ENCODE measurements around the gene PCNX1. TPM values are rescaled to one million over a fixed set of nuclear protein-coding genes. Genes with fewer than 3 reads are reported as not detected.
A peak's percentile ranks its signal among the peaks of the same experiment; 100 is the strongest.
"Not testable (repeated sequence)": the region's sequence is repeated elsewhere in the genome, so short reads cannot be mapped to it uniquely, and the experiment has no call there.

Gene PCNX1
- total and polyA plus RNA-seq, 5 donors from 2014 or later: 16.4 to 202 (median 21.1) TPM

DNA sequence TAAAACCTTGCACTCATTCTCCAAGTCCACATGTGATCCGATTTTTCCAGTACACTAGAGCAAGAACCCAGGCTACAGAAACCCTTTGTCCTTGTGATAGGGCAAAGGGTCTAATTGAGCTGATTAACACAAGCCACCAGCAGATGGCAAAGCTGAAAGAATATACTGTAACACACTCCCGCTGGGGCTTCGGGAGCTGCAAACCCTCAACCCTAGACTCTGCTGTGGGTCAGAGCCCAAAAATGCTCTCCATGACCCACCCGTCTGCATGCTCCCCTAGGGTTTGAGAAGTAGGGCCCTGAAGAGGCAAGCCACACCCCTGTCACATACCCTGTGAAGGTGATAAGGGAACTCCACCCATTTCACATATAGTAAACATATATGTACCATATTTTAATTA lies 33.6 kb upstream of the PCNX1 start:
- peak overlapping the region in 3 of 4 donors; percentile 36 to 54 (median 51) for H3K4me3 Mint-ChIP-seq
- DNase-seq: peak in 2 of 3 donors; percentile 31 to 35
- peaks cover 6 to 20% (median 11%) of the 10 kb centered on the region in 4 donors for H3K4me1 Mint-ChIP-seq

DNA sequence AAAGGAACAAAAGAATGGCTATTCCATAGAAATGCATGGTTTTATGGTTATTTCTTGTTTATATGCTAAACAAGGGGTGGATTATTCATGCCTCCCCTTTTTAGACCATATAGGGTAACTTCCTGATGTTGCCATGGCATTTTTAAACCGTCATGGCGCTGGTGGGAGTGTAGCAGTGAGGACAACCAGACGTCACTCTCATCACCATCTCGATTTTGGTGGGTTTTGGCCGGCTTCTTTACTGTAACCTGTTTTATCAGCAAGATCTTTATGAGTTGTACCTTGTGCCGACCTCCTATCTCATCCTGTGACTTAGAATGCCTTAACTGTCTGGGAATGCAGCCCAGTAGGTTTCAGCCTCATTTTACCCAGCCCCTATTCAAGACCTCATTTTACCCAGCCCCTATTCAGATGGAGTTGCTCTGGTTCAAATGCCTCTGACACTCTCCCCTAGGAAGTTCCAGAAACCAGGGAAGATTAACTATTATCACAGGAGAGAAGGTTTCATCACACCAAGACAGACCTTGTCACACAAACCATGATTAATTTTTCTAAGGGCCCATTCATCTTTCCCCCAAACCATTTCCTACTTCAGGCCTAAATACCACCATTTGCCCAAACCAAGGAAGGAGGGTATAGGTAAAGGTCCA lies 31.3 kb upstream of the PCNX1 start:
- peaks cover 13% of the 10 kb centered on the region for H3K4me1 ChIP-seq (ENCODE audit: control insufficient read depth, insufficient read depth, low read length, poor library complexity, severe bottlenecking)
- ATAC-seq (ENCODE audit: low read depth in 2 of 2); DNase-seq; H3K4me3 ChIP-seq (ENCODE audit: low read depth, low read length); H3K9me3 Mint-ChIP-seq; H3K36me3 Mint-ChIP-seq; H3K27me3 Mint-ChIP-seq; H3K27ac ChIP-seq (ENCODE audit: insufficient read depth, low read length, poor library complexity, severe bottlenecking); H3K36me3 ChIP-seq (ENCODE audit: control insufficient read depth, insufficient read depth, low read length); H3K27me3 ChIP-seq (ENCODE audit: control insufficient read depth, insufficient read depth, low read length); H3K9me3 ChIP-seq (ENCODE audit: control insufficient read depth in 2 of 2, low read length in 2 of 2); H3K4me3 Mint-ChIP-seq: not testable (repeated sequence)
- Mint-ChIP-seq H3K4me1 (peaks cover 6 to 20% (median 11%) of the 10 kb centered on the region in 4 donors), H3K27ac (peak overlapping the region in 1 of 3 donors; percentile 67)

More for the DNA sequence above, 33.6 kb upstream of the PCNX1 start:
- ATAC-seq (ENCODE audit: low read depth in 2 of 2): peak; percentile 45 to 50
- Histone ChIP-seq H3K27me3 (ENCODE audit: control insufficient read depth, insufficient read depth, low read length) (no peaks in the 10 kb centered on the region), H3K27ac (ENCODE audit: insufficient read depth, low read length, poor library complexity, severe bottlenecking) (no peak overlapping the region), H3K36me3 (ENCODE audit: control insufficient read depth, insufficient read depth, low read length) (no peaks in the 10 kb centered on the region), H3K9me3 (ENCODE audit: control insufficient read depth in 2 of 2, low read length in 2 of 2) (no peaks in the 10 kb centered on the region), H3K4me1 (ENCODE audit: control insufficient read depth, insufficient read depth, low read length, poor library complexity, severe bottlenecking) (peaks cover 13% of the 10 kb centered on the region), H3K4me3 (ENCODE audit: low read depth, low read length) (no peak overlapping the region)
- H3K27me3 Mint-ChIP-seq: no peaks in the 10 kb centered on the region
- peaks cover 5% of the 10 kb centered on the region for H3K36me3 Mint-ChIP-seq
- peak overlapping the region in 1 of 3 donors; percentile 84 for H3K27ac Mint-ChIP-seq
- H3K9me3 Mint-ChIP-seq: peaks cover 0 to 8% (median 0%) of the 10 kb centered on the region in 7 donors

DNA sequence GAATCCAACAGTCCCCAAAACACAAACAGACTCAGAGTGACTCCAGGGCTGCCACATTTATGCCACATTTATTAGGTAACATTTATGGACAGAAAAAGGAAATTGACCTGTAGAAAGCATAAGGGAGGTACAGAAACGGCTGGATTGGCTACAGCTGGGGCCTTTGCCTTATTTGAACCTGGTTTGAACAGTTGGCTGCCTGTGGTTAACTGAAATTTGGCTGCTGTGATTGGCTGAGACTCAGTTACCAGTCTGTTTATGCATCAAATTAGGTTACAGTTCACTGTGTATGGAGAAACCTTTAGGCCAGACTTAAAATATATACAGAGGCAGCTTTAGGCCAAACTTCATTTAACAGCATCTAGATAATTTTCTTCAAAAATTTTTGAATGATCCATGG lies 27.8 kb upstream of the PCNX1 start:
- DNase-seq (no peak), ATAC-seq (ENCODE audit: low read depth in 2 of 2) (no peak)
- H3K4me3 Mint-ChIP-seq: no peak overlapping the region
- no peaks in the 10 kb centered on the region for H3K27me3 ChIP-seq (ENCODE audit: control insufficient read depth, insufficient read depth, low read length)
- H3K27ac Mint-ChIP-seq: no peak overlapping the region
- peaks cover 0 to 22% (median 18%) of the 10 kb centered on the region in 4 donors for H3K4me1 Mint-ChIP-seq
- peaks cover 6% of the 10 kb centered on the region for H3K4me1 ChIP-seq (ENCODE audit: control insufficient read depth, insufficient read depth, low read length, poor library complexity, severe bottlenecking)
- no peak overlapping the region for H3K27ac ChIP-seq (ENCODE audit: insufficient read depth, low read length, poor library complexity, severe bottlenecking)
- no peak overlapping the region for H3K4me3 ChIP-seq (ENCODE audit: low read depth, low read length)
- no peaks in the 10 kb centered on the region for H3K36me3 ChIP-seq (ENCODE audit: control insufficient read depth, insufficient read depth, low read length)
- H3K9me3 ChIP-seq (ENCODE audit: control insufficient read depth in 2 of 2, low read length in 2 of 2): no peaks in the 10 kb centered on the region
- H3K27me3 Mint-ChIP-seq: no peaks in the 10 kb centered on the region
- H3K9me3 Mint-ChIP-seq: no peaks in the 10 kb centered on the region
- H3K36me3 Mint-ChIP-seq: no peaks in the 10 kb centered on the region

DNA sequence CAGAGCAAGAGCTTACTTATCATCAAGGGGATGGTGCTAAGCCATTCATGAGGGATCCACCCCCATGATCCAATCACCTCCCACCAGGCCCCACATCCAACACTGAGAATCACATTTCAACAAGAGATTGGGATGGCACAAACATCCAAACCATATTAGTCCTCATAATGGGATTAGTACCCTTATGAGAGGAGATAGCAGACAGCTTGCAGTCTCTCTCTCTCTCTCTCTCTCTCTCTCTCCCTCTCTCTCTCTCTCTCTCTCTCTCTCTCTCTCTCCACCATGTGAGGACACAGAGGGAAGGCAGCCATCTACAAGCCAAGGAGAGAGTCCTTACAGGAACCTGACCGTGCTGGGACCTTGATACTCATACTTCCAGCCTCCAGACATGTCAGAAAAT lies 26.4 kb upstream of the PCNX1 start:
- ATAC-seq (ENCODE audit: low read depth in 2 of 2); H3K4me3 ChIP-seq (ENCODE audit: low read depth, low read length); H3K27ac Mint-ChIP-seq; H3K36me3 ChIP-seq (ENCODE audit: control insufficient read depth, insufficient read depth, low read length); H3K9me3 ChIP-seq (ENCODE audit: control insufficient read depth in 2 of 2, low read length in 2 of 2); H3K27me3 Mint-ChIP-seq; DNase-seq; H3K4me3 Mint-ChIP-seq; H3K27me3 ChIP-seq (ENCODE audit: control insufficient read depth, insufficient read depth, low read length); H3K36me3 Mint-ChIP-seq; H3K27ac ChIP-seq (ENCODE audit: insufficient read depth, low read length, poor library complexity, severe bottlenecking); H3K9me3 Mint-ChIP-seq: not testable (repeated sequence)
- peaks cover 0 to 35% (median 28%) of the 10 kb centered on the region in 4 donors for H3K4me1 Mint-ChIP-seq
- peaks cover 11% of the 10 kb centered on the region for H3K4me1 ChIP-seq (ENCODE audit: control insufficient read depth, insufficient read depth, low read length, poor library complexity, severe bottlenecking)

DNA sequence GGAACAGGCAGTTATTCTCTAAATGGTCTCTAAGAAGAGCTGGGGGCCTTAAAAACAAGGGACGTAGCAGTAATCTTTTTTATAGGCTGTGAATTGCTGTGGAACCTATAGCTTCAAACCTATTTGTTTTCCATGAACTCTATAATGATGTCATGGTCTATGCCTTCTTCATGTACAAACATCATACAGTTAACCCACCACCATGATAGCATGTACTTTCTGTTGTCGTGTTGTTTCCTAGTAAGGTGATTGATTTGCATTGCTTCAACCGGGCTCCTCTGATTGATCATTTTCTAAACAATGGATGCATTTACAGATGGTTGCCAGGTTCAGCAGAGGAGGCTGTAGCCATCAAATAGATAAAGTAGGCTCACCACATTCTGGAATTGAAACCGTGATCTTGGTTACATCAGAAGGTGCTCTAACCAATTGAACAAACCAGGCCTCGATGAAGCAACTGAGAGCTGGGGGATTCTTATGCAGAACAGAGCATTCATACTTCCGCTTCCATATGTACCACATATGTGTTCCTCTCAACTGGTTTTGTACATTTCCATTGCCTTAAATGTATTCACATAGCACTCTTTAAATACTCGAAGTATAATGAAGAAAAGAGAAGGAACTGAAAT lies 25.6 kb upstream of the PCNX1 start:
- Histone ChIP-seq H3K9me3 (ENCODE audit: control insufficient read depth in 2 of 2, low read length in 2 of 2) (no peaks in the 10 kb centered on the region), H3K36me3 (ENCODE audit: control insufficient read depth, insufficient read depth, low read length) (no peaks in the 10 kb centered on the region), H3K4me3 (ENCODE audit: low read depth, low read length) (no peak overlapping the region), H3K27ac (ENCODE audit: insufficient read depth, low read length, poor library complexity, severe bottlenecking) (no peak overlapping the region), H3K27me3 (ENCODE audit: control insufficient read depth, insufficient read depth, low read length) (no peaks in the 10 kb centered on the region), H3K4me1 (ENCODE audit: control insufficient read depth, insufficient read depth, low read length, poor library complexity, severe bottlenecking) (peaks cover 19% of the 10 kb centered on the region)
- Mint-ChIP-seq H3K36me3 (no peaks in the 10 kb centered on the region), H3K4me3 (no peak overlapping the region), H3K27me3 (no peaks in the 10 kb centered on the region), H3K27ac (no peak overlapping the region), H3K9me3 (no peaks in the 10 kb centered on the region), H3K4me1 (peaks cover 7 to 43% (median 35%) of the 10 kb centered on the region in 4 donors)
- DNase-seq (no peak), ATAC-seq (ENCODE audit: low read depth in 2 of 2) (no peak)

DNA sequence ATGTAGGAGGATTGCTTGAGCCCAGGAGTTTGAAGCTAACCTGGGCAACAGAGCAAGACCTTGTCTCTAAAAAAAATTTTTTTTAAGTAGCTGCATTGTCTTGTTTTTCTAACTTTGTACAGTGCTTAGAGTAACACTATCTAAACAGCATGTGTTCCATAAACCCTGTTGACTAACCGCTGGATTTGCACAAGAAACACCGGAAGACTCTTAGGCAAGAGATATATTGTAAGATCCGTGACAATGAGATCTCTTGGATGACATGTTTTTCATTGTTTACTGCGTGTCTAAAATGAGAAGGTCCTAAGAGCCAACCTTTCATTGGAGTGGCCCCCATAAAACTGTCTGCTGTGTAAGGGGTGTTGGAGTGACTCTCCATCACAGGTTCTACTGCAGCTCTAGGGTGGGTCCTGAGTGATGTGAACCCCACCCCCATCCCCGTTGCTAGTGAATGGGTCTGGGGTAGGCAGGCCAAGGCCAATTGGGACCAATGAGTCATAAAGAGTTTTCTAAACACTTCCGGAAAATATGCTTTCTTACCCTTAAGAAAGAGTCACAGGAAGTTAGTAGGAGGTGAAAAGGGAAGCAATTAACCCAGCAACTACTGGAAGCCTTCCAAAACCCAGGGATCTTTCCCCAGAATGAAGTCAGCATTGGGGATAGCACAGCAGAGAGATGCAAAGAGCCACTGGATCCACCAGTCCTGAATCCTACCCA lies 24.3 kb upstream of the PCNX1 start:
- DNase-seq (no peak), ATAC-seq (ENCODE audit: low read depth in 2 of 2) (no peak)
- Mint-ChIP-seq H3K9me3 (no peaks in the 10 kb centered on the region), H3K4me1 (peaks cover 17 to 56% (median 48%) of the 10 kb centered on the region in 4 donors), H3K27ac (peak overlapping the region in 2 of 3 donors; percentile 53 to 56), H3K36me3 (no peaks in the 10 kb centered on the region), H3K27me3 (no peaks in the 10 kb centered on the region), H3K4me3 (peak overlapping the region in 1 of 4 donors; percentile 14)
- Histone ChIP-seq H3K4me3 (ENCODE audit: low read depth, low read length) (no peak overlapping the region), H3K27me3 (ENCODE audit: control insufficient read depth, insufficient read depth, low read length) (no peaks in the 10 kb centered on the region), H3K4me1 (ENCODE audit: control insufficient read depth, insufficient read depth, low read length, poor library complexity, severe bottlenecking) (peaks cover 32% of the 10 kb centered on the region), H3K27ac (ENCODE audit: insufficient read depth, low read length, poor library complexity, severe bottlenecking) (no peak overlapping the region), H3K36me3 (ENCODE audit: control insufficient read depth, insufficient read depth, low read length) (no peaks in the 10 kb centered on the region), H3K9me3 (ENCODE audit: control insufficient read depth in 2 of 2, low read length in 2 of 2) (no peaks in the 10 kb centered on the region)

DNA sequence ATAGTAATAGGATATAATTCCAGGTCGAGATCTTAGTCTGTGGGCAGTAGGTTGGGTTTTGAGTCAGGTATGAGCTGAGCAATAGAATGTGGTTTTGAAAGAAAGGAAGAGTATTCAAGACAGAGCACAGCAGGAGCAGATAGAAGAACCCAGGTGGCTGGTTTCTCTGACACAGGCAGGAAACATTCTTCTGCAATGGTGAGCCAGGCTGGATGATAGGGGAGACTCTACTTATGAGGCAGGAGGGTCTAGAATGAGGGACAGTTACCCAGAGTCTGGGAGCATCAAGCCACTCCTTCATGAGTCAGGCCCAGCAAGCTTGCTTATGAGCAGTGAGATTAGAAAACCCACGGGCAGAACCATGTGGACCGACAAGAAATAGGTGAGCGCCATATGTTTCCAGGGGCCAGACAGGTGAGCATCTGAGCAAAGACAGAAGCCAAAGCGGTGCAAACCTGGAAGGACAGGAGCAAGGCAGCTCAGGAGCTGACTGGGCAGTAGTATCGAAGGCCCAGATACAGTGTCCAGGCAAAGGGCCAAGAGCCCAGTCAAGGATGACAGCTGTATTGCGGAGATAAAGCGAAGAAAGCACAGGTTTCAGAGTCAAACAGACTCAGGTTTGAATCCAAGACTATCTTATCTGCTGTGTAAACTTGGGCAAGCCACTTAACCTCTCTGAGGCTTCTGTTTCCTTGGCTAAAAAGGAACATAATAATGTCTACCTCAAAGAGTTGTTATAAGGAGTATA lies 22.5 kb upstream of the PCNX1 start:
- no peaks in the 10 kb centered on the region for H3K36me3 Mint-ChIP-seq
- ATAC-seq (ENCODE audit: low read depth in 2 of 2): no peak
- peak in 1 of 3 donors; percentile 46 for DNase-seq

More for the DNA sequence above, 22.5 kb upstream of the PCNX1 start:
- peaks cover 17 to 69% (median 57%) of the 10 kb centered on the region in 4 donors for H3K4me1 Mint-ChIP-seq
- H3K4me1 ChIP-seq (ENCODE audit: control insufficient read depth, insufficient read depth, low read length, poor library complexity, severe bottlenecking): peaks cover 45% of the 10 kb centered on the region
- no peaks in the 10 kb centered on the region for H3K36me3 ChIP-seq (ENCODE audit: control insufficient read depth, insufficient read depth, low read length)
- H3K9me3 ChIP-seq (ENCODE audit: control insufficient read depth in 2 of 2, low read length in 2 of 2): no peaks in the 10 kb centered on the region
- peak overlapping the region; percentile 70 for H3K27ac ChIP-seq (ENCODE audit: insufficient read depth, low read length, poor library complexity, severe bottlenecking)
- no peak overlapping the region for H3K4me3 ChIP-seq (ENCODE audit: low read depth, low read length)
- H3K27ac Mint-ChIP-seq: peak overlapping the region; percentile 12 to 96 (median 43)
- no peaks in the 10 kb centered on the region for H3K27me3 Mint-ChIP-seq
- no peaks in the 10 kb centered on the region for H3K27me3 ChIP-seq (ENCODE audit: control insufficient read depth, insufficient read depth, low read length)
- peak overlapping the region in 3 of 4 donors; percentile 3 to 17 (median 14) for H3K4me3 Mint-ChIP-seq
- no peaks in the 10 kb centered on the region for H3K9me3 Mint-ChIP-seq

Data from CD4-positive, CD25-positive, alpha-beta regulatory T cell (primary cell).